Measurements from ENCODE around the gene SLC2A5.

The SLC2A5 gene

DNA sequence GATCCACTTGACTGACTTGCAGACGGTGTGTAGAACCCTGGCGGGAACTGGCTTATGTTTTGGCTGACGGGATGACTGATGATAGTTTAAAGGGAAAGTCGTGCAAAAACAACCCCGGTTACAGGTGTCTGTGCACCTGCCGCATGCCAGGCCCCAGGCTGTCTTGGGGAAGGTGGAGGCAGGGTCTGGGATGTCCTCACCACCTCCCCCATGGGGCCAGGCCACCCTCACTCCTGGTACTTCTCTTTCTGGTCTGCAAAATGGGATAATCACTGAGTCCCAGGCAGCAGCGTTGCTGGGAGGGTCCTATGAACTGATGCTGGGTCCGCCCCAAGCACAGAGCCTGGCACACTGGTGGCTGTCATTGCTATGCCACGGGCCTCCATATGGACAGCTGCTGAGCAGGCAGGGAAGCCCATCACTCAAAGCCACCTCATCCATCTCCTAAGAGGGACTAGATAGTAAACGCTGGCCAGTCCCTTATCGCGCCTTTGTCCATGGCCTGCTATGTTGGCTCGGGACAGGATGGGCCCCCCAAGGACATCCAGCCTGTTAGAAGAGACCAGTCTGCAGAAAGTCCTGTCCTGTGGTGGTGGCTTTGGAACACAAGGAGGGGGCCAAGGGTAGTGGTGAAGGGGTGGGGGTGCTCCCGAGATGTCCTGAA lies 28.2 kb downstream of the SLC2A5 start:
- TF ChIP-seq, protein P1, sequence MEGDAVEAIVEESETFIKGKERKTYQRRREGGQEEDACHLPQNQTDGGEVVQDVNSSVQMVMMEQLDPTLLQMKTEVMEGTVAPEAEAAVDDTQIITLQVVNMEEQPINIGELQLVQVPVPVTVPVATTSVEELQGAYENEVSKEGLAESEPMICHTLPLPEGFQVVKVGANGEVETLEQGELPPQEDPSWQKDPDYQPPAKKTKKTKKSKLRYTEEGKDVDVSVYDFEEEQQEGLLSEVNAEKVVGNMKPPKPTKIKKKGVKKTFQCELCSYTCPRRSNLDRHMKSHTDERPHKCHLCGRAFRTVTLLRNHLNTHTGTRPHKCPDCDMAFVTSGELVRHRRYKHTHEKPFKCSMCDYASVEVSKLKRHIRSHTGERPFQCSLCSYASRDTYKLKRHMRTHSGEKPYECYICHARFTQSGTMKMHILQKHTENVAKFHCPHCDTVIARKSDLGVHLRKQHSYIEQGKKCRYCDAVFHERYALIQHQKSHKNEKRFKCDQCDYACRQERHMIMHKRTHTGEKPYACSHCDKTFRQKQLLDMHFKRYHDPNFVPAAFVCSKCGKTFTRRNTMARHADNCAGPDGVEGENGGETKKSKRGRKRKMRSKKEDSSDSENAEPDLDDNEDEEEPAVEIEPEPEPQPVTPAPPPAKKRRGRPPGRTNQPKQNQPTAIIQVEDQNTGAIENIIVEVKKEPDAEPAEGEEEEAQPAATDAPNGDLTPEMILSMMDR (IDR thresholded peaks at IDR 0.05; ENCODE audit: low read length, missing control alignments), result no peak
- no peak overlapping the region for H3K4me3 ChIP-seq (replicated peaks; ENCODE audit: low read depth, low read length)
- DNase-seq (ENCODE audit: low read depth), result no peak

DNA sequence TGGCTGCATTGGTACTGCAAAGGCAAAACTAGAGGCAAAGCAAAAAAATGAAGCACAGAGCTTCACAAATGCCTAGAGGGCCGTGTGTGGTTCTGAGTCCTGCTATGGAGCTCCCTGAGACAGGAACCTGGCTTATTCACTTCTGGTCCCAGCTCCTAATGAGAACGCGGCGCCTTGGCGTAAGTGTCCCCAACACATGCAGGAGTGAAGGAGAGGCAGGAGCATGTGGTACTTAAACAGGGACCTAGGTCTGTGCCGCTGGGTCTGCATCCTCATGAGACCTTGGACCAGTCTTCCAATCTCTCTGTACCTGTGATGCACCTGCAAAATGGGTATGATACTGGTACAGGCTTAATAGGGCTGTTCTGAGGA lies 28.8 kb downstream of the SLC2A5 start:
- no peak for DNase-seq (ENCODE audit: low read depth)
- H3K4me3 ChIP-seq (replicated peaks; ENCODE audit: low read depth, low read length), result no peak overlapping the region
- TF ChIP-seq, protein P1 (IDR thresholded peaks at IDR 0.05; ENCODE audit: low read length, missing control alignments), result no peak

DNA sequence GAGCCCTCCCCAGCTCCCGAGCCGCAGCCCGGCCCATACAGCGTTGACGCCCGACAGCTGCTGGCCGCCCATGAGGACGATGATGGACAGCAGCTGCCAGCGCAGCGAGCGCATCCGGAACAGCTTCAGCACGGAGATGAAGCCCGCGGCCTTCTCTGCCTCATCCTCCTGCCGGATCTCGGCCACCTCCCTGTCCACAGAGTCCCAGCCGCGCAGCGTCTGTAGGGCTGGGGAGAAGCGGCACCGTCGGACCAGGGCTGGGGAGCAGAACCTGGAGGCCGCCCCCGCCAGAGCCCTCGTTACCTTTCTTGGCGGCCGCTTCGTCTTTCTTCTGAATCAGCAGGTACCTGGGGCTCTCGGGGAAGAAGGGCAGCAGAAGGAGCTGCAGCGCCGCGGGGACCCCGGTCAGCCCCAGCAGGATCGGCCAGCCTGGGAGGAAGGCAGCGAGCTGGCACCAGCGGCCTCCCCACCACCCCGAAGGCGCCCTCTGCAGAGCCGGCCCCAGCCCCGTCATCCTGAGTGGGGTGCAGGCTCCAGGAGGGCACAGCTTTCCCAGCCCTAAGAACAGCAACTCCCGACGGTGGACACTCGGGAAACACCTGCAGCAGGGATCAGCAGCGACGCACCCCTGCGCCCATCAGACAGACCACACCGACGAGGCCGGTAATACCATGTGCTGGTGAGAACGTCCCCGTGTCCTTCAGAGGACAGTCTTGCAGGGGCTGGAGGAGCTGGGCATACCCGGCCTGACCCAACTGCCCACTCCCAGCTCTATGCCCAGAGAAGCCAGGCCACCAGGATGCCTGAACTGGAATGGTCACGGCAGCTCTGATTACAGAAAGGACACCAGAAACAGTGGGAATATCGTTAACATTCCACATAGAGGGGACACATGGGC lies 29.4 kb downstream of the SLC2A5 start:
- TF ChIP-seq, protein P1 (IDR thresholded peaks at IDR 0.05; ENCODE audit: low read length, missing control alignments), result no peak
- DNase-seq (ENCODE audit: low read depth), result no peak
- H3K4me3 ChIP-seq (replicated peaks; ENCODE audit: low read depth, low read length), result no peak overlapping the region

DNA sequence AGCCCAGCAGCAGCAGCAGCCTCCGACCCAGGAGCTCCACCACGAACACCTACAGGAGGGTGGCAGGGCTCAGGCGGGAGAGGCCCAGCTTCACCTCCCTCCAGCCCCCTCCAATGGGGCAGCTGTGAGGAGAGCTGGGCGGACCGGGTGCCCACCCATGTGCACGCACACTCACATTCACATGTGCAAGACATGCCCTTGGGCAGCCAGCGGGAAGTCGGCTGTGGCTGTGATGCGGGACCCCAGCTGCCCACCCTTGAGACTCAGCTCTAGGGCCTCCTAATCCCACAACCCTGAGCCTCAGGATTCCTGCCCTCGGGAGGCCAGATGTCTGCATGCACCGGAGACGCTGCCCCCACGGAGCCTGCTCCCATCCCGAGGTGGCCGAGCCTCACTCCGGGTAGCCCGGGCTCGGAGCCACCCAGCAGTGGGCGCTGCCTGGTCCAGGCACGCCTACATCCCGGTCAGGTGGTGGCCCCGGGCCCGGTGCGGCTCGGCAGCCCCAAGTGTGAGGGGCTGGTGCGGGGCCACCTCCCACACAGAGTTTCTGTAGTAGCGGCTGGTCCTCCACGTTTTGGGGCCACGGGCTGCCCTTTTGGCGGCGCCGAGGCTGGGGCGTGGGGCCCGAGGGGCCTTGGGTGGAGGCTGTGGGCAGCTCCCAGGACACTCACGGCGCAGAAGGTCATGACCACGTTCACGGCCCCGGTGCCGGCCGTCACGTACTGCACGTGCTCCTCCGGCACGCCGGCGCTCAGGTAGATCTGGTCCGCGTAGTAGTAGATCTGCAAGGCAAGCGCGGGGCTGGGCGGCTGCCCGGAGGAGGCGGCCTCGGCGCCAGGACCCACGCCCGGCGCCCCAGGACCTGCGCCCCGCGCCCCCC lies 30.3 kb downstream of the SLC2A5 start:
- H3K4me3 ChIP-seq (replicated peaks; ENCODE audit: low read depth, low read length), result no peak overlapping the region
- TF ChIP-seq, protein P1 (IDR thresholded peaks at IDR 0.05; ENCODE audit: low read length, missing control alignments), result no peak
- no peak for DNase-seq (ENCODE audit: low read depth)

DNA sequence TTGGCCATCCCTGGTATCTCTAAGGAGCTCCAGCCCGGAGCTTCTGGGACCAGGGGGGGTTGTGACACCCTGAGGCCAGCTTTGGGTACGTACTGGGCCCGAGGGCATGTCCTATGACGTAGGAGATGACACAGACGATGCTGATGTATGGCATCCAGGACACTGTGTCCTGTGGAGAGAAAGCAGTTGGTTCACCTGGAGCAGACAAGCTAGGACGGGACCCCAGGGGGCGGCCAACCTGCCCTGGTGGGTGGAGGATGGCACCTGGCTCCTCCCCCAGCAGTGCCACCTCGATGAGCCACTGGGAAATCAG lies 31.1 kb downstream of the SLC2A5 start:
- TF ChIP-seq, protein P1 (IDR thresholded peaks at IDR 0.05; ENCODE audit: low read length, missing control alignments), result no peak
- DNase-seq (ENCODE audit: low read depth), result no peak
- no peak overlapping the region for H3K4me3 ChIP-seq (replicated peaks; ENCODE audit: low read depth, low read length)

DNA sequence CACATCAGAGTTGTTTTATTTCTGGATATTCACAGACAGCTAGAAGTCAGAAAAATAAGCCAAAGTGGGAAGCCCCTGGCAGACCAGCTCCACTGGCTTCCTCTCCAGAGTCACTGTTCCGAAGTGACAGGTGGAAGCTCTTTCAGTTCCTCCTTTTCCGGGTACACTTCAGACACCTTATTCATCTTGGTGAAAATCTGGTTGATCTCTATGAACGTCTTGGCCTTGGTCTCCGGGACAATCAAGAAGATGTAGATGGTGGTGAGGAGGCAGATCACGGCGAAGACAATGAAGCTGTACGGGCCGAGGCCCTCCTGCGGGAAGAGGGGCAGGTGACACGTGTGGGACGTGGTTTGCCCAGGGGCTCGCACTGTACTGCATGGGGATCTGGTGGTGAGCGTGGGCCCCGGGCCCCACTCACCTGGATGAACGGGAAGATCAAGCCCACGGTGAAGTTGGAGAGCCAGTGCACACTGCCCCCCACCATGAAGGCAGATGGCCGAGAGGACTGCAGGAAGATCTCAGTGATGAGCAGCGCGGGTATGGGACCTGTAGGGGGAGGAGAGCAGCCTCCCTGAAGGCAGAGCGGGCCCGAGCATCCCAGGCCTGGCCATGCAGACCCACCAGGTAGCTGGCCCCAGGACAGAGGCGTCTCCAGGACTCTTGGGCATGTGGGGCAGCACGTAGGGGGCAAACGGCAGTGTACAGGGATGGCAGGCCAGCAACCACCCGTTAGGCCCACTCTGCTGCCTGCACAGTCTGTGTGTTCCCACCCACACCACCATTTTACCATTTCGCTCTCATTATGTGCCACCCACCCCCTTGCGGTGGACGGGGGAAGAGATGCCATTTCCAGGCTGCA lies 31.7 kb downstream of the SLC2A5 start:
- H3K4me3 ChIP-seq (replicated peaks; ENCODE audit: low read depth, low read length), result no peak overlapping the region
- TF ChIP-seq, protein P1 (IDR thresholded peaks at IDR 0.05; ENCODE audit: low read length, missing control alignments), result no peak
- DNase-seq (ENCODE audit: low read depth), result no peak
